ENCODE results near the gene MRPL58. TPM values are rescaled to one million over a fixed set of nuclear protein-coding genes. Genes with fewer than 3 reads are reported as not detected.

The MRPL58 gene
- total RNA-seq, 1 experiment from 2014 or later, result 195 TPM

DNA sequence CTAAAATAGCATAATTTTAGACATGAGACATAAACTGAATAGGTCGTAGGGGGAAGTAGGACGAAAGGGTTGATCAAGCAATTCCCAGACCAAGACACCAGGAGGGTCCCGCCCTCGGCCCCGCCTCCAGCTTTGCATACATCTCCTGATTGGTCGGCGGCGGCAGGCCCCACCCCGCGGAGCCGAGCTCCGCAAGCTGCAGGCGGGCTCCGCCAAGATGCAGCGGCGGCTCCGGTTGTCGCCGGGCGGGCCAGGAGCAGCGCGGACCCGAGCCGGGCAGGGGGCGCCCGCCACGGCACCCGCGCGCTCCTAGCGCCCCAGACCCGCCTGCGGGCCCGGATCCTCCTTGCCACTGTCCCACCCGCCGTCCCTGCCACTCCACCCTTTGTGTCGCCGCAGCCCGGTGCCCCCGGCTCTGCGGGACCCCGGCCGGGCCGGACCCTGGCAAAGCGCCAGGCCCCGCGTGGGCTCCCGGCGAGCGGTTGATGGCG, 25.0 kb upstream of the MRPL58 start, which contains the start of gene CDR2L:
TSS of gene CDR2L (plus strand) at position 215 of the 491 bp plus-strand sequence. CDS start 412 bp downstream, outside the sequence.
- POLR2A ChIA-PET (ENCODE audit: unreplicated experiment), result interaction anchor here (0.6 to 2.3 kb wide), 8 partner anchors 9 to 414 kb away, joined by 3 to 8 read pairs (median 5); partner anchors contain the start of genes ARMC7 and HID1
- peaks cover 22% of the 10 kb centered on the region for H3K4me1 ChIP-seq (ENCODE audit: insufficient read depth, low read length)
- peak within 1 kb of the TSS; percentile 84 for H3K4me3 ChIP-seq (ENCODE audit: low read length)
- peak; percentile 84 for ATAC-seq
- H3F3A ChIP-seq (ENCODE audit: low read length, unreplicated experiment), result peaks cover 4% of the 10 kb centered on the region
- H2AFZ ChIP-seq (ENCODE audit: low read length), result peak within 1 kb of the TSS; percentile 81
- no peaks in the 10 kb centered on the region for H3K9me3 ChIP-seq (ENCODE audit: low read length)
- no peaks in the 10 kb centered on the region for H4K20me1 ChIP-seq (ENCODE audit: low read length)
- peak within 1 kb of the TSS; percentile 89 for H3K4me2 ChIP-seq (ENCODE audit: low read length)
- no peaks in the 10 kb centered on the region for H3K27me3 ChIP-seq (ENCODE audit: low read length)
- no TSS peak for BruUV-seq (replicated peaks)
- TF ChIP-seq, protein P1, sequence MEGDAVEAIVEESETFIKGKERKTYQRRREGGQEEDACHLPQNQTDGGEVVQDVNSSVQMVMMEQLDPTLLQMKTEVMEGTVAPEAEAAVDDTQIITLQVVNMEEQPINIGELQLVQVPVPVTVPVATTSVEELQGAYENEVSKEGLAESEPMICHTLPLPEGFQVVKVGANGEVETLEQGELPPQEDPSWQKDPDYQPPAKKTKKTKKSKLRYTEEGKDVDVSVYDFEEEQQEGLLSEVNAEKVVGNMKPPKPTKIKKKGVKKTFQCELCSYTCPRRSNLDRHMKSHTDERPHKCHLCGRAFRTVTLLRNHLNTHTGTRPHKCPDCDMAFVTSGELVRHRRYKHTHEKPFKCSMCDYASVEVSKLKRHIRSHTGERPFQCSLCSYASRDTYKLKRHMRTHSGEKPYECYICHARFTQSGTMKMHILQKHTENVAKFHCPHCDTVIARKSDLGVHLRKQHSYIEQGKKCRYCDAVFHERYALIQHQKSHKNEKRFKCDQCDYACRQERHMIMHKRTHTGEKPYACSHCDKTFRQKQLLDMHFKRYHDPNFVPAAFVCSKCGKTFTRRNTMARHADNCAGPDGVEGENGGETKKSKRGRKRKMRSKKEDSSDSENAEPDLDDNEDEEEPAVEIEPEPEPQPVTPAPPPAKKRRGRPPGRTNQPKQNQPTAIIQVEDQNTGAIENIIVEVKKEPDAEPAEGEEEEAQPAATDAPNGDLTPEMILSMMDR (conservative IDR thresholded peaks at IDR 0.05; ENCODE audit: low read depth, low read length), result no peak
- TF ChIP-seq EZH2 (IDR thresholded peaks at IDR 0.05; ENCODE audit: low read length, unreplicated experiment) (no peak), EZH2phosphoT487 (IDR thresholded peaks at IDR 0.05; ENCODE audit: borderline replicate concordance, low read length) (no peak)
- peaks cover 29% of the 10 kb centered on the region for H3K79me2 ChIP-seq (ENCODE audit: low read length)
- intact Hi-C loops (cut with micrococcal nuclease), result loop anchor here (2.0 kb wide), 2 partner anchors 27 to 47 kb away; no protein-coding TSS in a partner anchor
- DNase-seq, result peak; percentile 97
- peak within 1 kb of the TSS; percentile 17 for H3K27ac ChIP-seq (ENCODE audit: low read length)
- H3K9me2 ChIP-seq (replicated peaks; ENCODE audit: low read length), result no peaks in the 10 kb centered on the region
- H3K9ac ChIP-seq (ENCODE audit: low read length), result peak within 1 kb of the TSS; percentile 59
- CTCF ChIA-PET, result interaction anchor here (0.7 to 2.0 kb wide), 6 partner anchors 11 to 36 kb away, joined by 3 to 14 read pairs (median 4); no protein-coding TSS in a partner anchor
- H3K36me3 ChIP-seq (ENCODE audit: low read depth, low read length), result no peaks in the 10 kb centered on the region

DNA sequence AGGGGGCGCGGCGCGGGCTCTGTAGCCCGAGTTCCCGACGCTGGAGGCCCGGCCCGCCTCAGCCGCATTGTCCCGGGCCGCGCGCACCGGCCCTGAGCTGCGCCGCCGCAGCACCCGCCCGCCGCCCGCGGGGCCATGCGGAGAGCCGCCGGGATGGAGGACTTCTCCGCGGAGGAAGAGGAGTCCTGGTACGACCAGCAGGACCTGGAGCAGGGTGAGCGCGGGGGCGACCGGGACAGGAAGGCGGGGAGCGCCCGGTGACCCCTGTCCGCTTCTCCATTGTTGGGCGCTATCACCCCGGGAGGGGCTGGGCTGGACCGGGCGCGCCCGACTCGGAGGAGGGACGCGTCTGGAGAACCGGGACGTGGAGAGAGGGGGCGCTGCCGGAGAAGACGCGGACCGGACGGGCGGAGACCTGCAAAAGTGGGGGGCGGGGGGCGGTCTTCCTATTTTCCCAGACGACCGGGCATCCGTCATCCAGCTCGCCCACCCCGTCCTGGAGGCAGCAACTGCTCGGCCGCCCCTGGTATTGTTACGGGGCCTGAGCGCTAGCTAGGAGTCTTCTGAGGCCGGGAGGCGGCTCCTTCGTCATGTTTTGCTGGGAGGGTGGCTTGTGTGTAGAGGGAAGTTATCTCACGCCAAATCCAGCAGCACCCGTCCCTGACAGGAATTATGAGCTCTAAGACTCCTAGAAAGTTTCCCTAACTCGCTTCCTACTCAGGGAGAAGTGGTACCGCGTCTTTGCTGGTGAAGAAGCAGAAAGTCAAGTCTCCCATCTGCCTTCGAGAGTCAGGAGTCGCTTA, 24.4 kb upstream of the MRPL58 start:
- H2AFZ ChIP-seq (ENCODE audit: low read length), result peak overlapping the region; percentile 81
- H3K4me3 ChIP-seq (ENCODE audit: low read length), result peak overlapping the region; percentile 84
- intact Hi-C loops (cut with micrococcal nuclease), result loop anchor here (1.0 to 2.0 kb wide), 3 partner anchors 21 to 47 kb away; no protein-coding TSS in a partner anchor
- H3K79me2 ChIP-seq (ENCODE audit: low read length), result peaks cover 29% of the 10 kb centered on the region
- H3K27me3 ChIP-seq (ENCODE audit: low read length), result no peaks in the 10 kb centered on the region
- no peaks in the 10 kb centered on the region for H3K9me2 ChIP-seq (replicated peaks; ENCODE audit: low read length)
- CTCF ChIA-PET, result interaction anchor here (0.6 to 2.0 kb wide), 8 partner anchors 11 to 35 kb away, joined by 3 to 14 read pairs (median 4); no protein-coding TSS in a partner anchor
- peak; percentile 60 for DNase-seq
- peaks cover 20% of the 10 kb centered on the region for H3K4me1 ChIP-seq (ENCODE audit: insufficient read depth, low read length)
- no peaks in the 10 kb centered on the region for H3K9me3 ChIP-seq (ENCODE audit: low read length)
- BruUV-seq (replicated peaks), result TSS peak; percentile 99
- H3K9ac ChIP-seq (ENCODE audit: low read length), result peak overlapping the region; percentile 59
- peak overlapping the region; percentile 17 for H3K27ac ChIP-seq (ENCODE audit: low read length)
- peak; percentile 66 for ATAC-seq
- POLR2A ChIA-PET (ENCODE audit: unreplicated experiment), result interaction anchor here (0.5 to 2.3 kb wide), 8 partner anchors 16 to 136 kb away, joined by 3 to 9 read pairs (median 4); partner anchors contain the start of genes HID1 and MRPL58
- TF ChIP-seq, protein P1 (conservative IDR thresholded peaks at IDR 0.05; ENCODE audit: low read depth, low read length), result peak; percentile 5; the same call in 1 of the 2 replicates
- TF ChIP-seq EZH2 (IDR thresholded peaks at IDR 0.05; ENCODE audit: low read length, unreplicated experiment), result no peak
- H3K36me3 ChIP-seq (ENCODE audit: low read depth, low read length), result no peaks in the 10 kb centered on the region
- no peaks in the 10 kb centered on the region for H4K20me1 ChIP-seq (ENCODE audit: low read length)
- H3K4me2 ChIP-seq (ENCODE audit: low read length), result peak overlapping the region; percentile 89
- peaks cover 4% of the 10 kb centered on the region for H3F3A ChIP-seq (ENCODE audit: low read length, unreplicated experiment)

All from PC-3 (cell line).